Right forelimb (tissue), 1 donor: Measurements from ENCODE around the gene GALNT11.

Experiments
- DNase-seq: peaks from one replicate; pipeline ENCODE4 v3.0.0-alpha.2; 2018

The GALNT11 gene

GRCh38 chr7:152158801-152159587, 133.5 kb downstream of the GALNT11 start:
- no peak for DNase-seq

- no peak for DNase-seq
These were observed 135.7 kb downstream of the GALNT11 start for GRCh38 chr7:152161171-152161570.

- no peak for DNase-seq
These were observed 136.8 kb downstream of the GALNT11 start for GRCh38 chr7:152162287-152162686.
